BJ (cell line): ENCODE data around the gene CTIF. TPM values are rescaled to one million over a fixed set of nuclear protein-coding genes. Genes with fewer than 3 reads are reported as not detected.

ENCODE experiments used
- CTCF ChIA-PET: fragments of 350-600 bp; formaldehyde crosslinking; extraction: SDS; loops from one replicate; lab custom pipeline; 2021; ENCODE audit warnings: antibody characterized with exemption, inconsistent platforms; lab: Yijun Ruan, JAX
- POLR2A ChIA-PET: fragments of 300-600 bp; sonication (Branson Sonifier 250); formaldehyde crosslinking; extraction: SDS; loops from one replicate; lab custom pipeline; 2021; ENCODE audit warnings: antibody characterized with exemption; lab: Charles Lee
- DNase-seq: peaks from one replicate; pipeline ENCODE4 v3.0.0-alpha.2; 2011; ENCODE audit warnings: low read depth
- H3K27me3 ChIP-seq: 2 replicates; pipeline ENCODE4 v1.6.0; 2011; ENCODE audit warnings: low read length; ENCODE audit not compliant: control insufficient read depth, insufficient read depth
- H3K36me3 ChIP-seq: 2 replicates; pipeline ENCODE4 v1.5.1; 2011; ENCODE audit warnings: low read length; ENCODE audit not compliant: control insufficient read depth, insufficient read depth
- H3K4me3 ChIP-seq: 2 replicates; pipeline ENCODE4 v1.5.1; 2011; ENCODE audit warnings: low read depth, mild to moderate bottlenecking, control low read depth, low read length
- polyA plus RNA-seq: library from polyadenylated mRNA; depleted of rRNA; stranded (reverse); fragments of >200 nt; gene quantifications from 2 replicates; pipeline ENCODE4 v1.2.3, GENCODE V29; 2011
- TF ChIP-seq, protein P1 (sequence below): IDR thresholded peaks from 2 replicates; pipeline ENCODE4 v1.5.1; 2011; ENCODE audit warnings: low read depth, mild to moderate bottlenecking, control low read depth, inconsistent platforms, low read length, moderate library complexity; ENCODE audit not compliant: insufficient read depth

The CTIF gene
- polyA plus RNA-seq, 1 experiment: 105 TPM

DNA sequence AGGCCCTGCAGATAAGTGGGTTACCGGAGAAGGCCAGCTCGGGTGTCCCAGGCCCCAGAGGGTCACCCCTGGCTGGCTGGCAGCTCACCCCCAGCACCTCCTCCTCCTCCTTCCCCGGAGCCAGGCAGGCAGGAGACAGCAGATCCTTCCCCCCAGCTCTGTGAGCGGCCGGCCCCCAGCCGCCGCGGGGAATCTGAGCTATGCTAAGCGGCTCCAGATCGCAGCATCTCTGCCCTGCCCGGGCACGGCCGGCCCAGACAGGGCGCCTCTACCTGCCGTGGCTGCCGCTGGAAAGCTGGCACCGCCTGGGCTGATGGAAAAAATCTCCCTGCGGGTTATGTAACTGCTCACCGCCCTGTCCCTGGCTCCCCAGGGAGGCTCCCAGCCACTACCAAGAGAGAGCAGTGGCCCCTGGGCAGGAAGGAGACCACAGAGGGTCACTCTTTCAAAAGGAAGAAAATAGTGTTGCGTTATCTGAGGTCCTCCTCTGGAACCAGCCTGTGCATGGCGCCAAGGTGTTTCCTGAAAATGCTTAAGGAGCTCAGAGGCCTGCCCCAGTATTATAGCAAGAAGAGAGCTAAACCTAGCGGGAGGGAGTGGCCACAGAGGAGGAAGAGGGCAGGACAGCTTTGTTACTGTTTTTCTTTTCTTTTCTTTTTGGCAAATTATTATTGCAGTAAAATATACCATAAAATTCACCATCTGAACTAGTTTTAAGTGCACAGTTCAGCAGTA is 233.0 kb downstream of the CTIF start:
- CTCF ChIA-PET: interaction anchor here (0.6 to 1.2 kb wide), 3 partner anchors 166 to 609 kb away, joined by 3 to 4 read pairs (median 4); no protein-coding TSS in a partner anchor
- Histone ChIP-seq H3K27me3 (no peaks in the 10 kb centered on the region), H3K4me3 (no peak overlapping the region), H3K36me3 (peaks cover 35% of the 10 kb centered on the region)
- no peak for DNase-seq
- POLR2A ChIA-PET: no interaction called here
- TF ChIP-seq, protein P1, sequence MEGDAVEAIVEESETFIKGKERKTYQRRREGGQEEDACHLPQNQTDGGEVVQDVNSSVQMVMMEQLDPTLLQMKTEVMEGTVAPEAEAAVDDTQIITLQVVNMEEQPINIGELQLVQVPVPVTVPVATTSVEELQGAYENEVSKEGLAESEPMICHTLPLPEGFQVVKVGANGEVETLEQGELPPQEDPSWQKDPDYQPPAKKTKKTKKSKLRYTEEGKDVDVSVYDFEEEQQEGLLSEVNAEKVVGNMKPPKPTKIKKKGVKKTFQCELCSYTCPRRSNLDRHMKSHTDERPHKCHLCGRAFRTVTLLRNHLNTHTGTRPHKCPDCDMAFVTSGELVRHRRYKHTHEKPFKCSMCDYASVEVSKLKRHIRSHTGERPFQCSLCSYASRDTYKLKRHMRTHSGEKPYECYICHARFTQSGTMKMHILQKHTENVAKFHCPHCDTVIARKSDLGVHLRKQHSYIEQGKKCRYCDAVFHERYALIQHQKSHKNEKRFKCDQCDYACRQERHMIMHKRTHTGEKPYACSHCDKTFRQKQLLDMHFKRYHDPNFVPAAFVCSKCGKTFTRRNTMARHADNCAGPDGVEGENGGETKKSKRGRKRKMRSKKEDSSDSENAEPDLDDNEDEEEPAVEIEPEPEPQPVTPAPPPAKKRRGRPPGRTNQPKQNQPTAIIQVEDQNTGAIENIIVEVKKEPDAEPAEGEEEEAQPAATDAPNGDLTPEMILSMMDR: no peak

DNA sequence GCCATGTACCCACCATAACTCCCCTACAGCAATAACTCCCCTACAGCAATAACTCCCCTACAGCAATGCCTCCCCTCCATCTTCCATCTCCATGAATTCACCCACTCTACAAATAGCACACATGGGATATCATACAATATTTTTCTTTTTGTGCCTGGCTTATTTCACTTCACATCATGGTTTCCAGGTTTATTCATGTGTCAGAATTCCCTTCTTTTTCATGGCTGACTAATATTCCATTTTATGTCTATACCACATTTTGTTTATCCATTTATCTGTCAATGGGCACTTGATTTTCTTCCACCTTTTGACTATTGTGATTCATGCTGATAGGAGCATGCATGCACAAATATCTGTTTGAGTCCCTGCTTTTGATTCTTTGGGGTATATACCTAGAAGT is 233.6 kb downstream of the CTIF start:
- DNase-seq: no peak
- H3K27me3 ChIP-seq: no peaks in the 10 kb centered on the region
- TF ChIP-seq, protein P1: no peak
- peaks cover 36% of the 10 kb centered on the region for H3K36me3 ChIP-seq
- CTCF ChIA-PET: no interaction called here
- POLR2A ChIA-PET: no interaction called here
- H3K4me3 ChIP-seq: no peak overlapping the region

DNA sequence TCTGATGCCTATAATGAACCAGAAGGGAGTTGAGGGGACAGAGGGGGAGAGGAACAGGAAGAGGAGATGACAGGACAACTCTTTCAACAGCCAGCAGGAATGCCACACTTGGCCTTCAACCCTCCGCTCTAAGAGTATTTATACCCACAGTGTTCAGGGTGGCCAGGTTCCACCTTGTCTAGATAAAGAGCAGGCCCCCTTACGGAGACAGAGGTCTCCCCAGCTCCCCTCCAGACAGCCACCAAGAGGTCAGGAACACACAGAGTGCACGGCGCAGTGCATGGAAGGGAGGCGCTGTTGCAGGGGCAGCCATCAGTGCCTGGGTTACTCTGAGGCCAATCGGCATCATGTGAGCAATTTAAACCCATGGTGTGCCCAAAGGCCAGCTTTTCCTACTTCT is 235.0 kb downstream of the CTIF start:
- no peak for DNase-seq
- CTCF ChIA-PET: interaction anchor here (0.6 to 1.3 kb wide), 3 partner anchors 9 to 104 kb away, joined by 3 to 5 read pairs (median 4); no protein-coding TSS in a partner anchor
- Histone ChIP-seq H3K4me3 (no peak overlapping the region), H3K27me3 (no peaks in the 10 kb centered on the region), H3K36me3 (peaks cover 38% of the 10 kb centered on the region)
- TF ChIP-seq, protein P1: no peak
- POLR2A ChIA-PET: no interaction called here

DNA sequence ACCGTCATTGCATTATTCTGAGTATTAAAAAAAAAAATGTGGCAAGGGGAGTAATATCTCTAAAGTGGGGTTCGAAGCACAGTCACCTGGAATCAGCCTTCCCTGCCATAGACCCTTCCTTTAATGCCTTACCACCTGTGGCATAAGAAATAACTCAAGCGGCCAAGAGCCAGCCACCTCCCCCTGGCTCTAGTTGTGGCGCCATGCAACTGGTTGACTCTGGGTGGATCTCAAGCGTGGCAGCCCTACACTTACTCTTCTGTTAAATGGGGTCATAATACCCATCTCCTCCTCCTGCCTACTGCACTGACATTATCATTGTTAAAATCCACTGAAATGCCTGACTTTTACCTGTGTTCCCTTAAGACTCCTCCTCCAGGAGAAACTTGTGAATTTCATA is 236.1 kb downstream of the CTIF start:
- POLR2A ChIA-PET: no interaction called here

More for the DNA sequence above, 236.1 kb downstream of the CTIF start:
- Histone ChIP-seq H3K36me3 (peaks cover 37% of the 10 kb centered on the region), H3K27me3 (no peaks in the 10 kb centered on the region), H3K4me3 (no peak overlapping the region)
- TF ChIP-seq, protein P1: no peak
- DNase-seq: no peak
- CTCF ChIA-PET: no interaction called here
